Hematopoietic multipotent progenitor cell treated with erythropoietin and hydrocortisone succinate and interleukin-3 and kit ligand, for 6 days (in vitro differentiated cells): Measurements from ENCODE around the gene PRTG.
A peak's percentile ranks its signal among the peaks of the same experiment; 100 is the strongest.
"Not testable (repeated sequence)": the region's sequence is repeated elsewhere in the genome, so short reads cannot be mapped to it uniquely, and the experiment has no call there.

ENCODE experiments used
- DNase-seq: peaks from one replicate; pipeline ENCODE4 v3.0.0-alpha.2; 2015

PRTG gene

DNA sequence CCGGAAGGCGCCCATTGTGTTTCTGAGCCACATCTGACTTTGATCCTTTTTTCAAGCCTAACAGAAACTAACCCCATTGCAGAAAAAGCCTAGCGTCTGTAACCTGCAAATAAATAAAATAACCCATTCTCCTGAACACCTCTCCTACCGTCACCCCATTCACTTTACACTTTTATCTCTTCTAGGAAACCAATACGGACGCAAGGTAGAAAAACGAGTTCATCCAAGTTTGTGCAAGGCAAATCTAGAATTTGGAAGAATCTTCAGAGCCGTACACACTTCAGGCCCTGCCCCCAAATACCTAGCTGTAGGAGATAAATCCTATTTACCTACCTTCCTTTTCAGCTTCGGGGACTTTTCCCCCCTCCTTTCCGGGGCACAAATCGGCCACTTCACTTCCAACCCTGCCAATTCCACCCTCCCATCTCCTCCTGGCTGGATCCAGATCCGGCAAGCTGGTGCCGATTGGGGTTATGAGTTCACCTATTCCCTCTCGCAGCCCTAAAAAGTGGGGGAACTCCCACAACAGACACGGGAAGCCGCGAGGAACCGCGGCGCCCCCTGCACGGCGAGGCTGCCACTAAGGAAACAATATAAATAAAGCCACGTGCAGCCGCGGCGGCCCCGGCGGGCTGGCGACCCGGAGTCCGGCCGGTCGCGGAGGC is 987 bp downstream of the PRTG start:
- no peak for DNase-seq

DNA sequence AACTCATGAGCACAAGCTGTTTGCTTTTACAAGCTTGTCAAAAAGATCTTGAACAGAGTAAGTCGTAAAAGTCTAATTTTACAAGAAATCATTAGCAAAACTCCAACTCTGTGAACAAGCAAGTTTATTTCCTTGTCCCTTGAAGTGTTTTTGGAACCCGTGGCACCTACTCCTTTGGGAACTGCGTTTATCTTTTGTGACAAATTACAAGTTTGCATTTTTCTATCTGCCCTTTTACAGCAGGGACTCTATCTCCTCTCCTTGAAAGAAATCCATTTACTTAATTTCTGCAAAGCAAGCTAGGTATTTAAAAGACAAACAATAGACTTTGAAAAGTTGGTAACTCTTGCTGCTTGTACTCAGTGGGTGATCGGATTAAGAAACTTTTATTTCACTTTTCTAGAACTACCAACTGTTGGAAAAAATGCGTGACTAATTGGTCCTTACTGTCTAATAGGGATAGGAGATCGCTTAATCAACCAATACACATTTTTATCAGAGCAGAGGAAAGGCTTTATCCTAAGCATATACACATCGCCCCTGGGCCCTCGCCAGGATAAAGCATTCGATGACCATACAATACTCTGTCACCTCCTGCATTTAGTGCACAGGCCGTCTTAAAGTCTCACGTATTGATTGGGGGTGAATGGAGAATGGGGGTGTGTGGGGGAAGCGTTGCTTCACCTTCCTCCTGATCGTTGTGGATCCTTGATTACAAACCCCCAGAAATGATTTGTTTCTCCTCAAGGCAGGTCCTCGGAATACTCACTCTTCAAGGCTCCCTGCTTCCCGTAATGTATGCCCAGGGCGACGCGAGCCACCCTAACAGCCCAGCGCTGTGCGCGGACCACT is 1.7 kb downstream of the PRTG start:
- DNase-seq = peak; percentile 16

DNA sequence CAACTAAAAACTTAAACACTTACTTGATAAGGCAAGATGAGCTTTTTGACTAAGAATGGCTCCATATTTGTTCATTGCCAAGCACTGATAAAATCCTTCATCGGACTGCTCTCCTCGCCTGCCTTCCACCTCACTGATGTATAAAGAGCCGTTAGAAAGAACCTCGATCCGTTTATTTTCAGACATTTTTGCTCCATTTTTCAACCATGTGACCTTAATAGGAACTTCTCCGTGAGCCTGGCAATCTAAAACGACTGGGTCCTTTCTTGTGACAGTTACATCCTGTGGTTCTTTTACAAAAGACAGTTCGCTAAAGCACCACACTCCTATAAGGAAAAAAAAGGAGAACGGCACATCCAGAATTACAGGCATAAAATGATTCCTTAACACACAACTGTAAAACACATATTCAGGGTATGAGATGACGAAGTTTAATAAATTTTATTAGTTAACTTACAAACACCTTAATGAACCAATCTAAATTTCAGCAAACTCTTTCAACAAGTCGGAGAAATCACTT is 2.5 kb downstream of the PRTG start:
- DNase-seq = no peak

- DNase-seq = no peak
Measured at GRCh38 chr15:55739641-55740040, 3.3 kb downstream of the PRTG start.

DNA sequence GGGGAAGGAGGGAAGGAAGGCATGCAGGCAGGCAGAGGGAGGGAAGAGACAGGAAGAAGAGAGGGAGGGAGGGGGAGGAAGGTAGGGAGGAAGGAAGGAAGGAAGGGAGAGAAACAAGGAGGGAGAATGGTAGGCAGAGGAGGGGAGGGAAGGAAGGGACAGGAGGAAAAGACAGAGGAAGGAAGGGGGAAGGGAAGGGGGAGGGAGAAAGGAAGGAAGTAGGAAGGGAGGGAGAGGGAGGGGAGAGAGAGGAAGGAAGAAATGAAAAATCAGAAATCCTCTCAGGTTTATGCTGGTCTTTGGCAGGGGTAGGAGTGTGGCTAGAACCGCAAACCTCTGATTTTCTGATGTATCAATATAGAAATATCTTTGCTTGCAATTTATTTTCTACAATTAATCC is 4.2 kb downstream of the PRTG start:
- no peak for DNase-seq

- DNase-seq = no peak
Measured at GRCh38 chr15:55737373-55737772, 5.6 kb downstream of the PRTG start.

- DNase-seq = no peak
Measured at GRCh38 chr15:55736756-55737155, 6.2 kb downstream of the PRTG start.

GRCh38 chr15:55734641-55735040 is 8.3 kb downstream of the PRTG start:
- no peak for DNase-seq

- DNase-seq = not testable (repeated sequence)
Measured at GRCh38 chr15:55733461-55733860, 9.5 kb downstream of the PRTG start.

DNA sequence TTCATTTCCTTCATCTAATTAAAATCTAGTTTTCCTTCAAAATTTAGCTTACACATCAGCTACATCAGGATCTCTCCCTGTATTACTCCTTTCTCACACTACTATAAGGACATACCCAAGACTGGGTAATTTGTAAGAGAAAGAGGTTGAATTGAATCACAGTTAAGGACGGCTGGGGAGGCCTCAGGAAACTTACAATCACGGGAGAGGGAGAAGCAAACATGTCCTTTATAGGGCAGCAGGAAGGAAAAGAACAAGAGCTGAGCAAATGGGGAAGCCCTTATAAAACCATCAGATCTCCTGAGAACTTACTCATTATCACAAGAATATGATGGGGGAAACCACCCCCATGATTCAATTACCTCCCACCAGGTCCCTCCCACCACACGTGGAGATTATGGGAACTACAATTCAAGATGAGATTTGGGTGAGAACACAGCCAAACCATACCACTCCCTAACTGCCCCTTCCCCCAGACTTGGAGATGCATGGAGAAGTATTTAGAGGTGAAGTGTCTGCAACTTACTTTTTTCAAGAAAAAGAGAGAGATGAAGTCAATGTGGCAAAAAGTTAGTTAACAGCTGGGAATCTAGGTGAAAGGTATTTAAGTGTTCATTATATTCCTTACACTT is 21.3 kb downstream of the PRTG start:
- DNase-seq = no peak

GRCh38 chr15:55715355-55716076 is 27.4 kb downstream of the PRTG start:
- no peak for DNase-seq

- no peak for DNase-seq
Measured at GRCh38 chr15:55714064-55714463, 28.9 kb downstream of the PRTG start.

GRCh38 chr15:55712363-55712762 is 30.6 kb downstream of the PRTG start:
- DNase-seq = no peak

- DNase-seq = no peak
Measured at GRCh38 chr15:55710286-55710685, 32.7 kb downstream of the PRTG start.

- no peak for DNase-seq
Measured at GRCh38 chr15:55709458-55709857, 33.5 kb downstream of the PRTG start.

DNA sequence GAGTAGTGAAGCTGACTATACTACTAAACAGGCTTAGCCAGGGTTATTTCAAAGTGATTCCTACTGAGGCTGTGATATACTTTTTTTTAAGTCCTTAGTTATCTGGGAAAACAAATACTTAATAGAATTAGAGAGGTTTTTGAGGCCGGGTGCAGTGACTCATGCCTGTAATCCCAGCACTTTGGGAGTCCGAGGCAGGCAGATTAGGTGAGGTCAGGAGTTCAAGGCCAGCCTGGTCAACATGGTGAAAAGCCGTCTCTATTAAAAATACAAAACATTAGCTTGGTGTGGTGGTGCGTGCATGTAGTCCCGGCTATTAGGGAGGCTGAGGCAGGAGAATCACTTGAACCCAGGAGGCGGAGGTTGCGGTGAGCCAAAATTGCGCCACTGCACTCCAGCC is 34.2 kb downstream of the PRTG start:
- no peak for DNase-seq

DNA sequence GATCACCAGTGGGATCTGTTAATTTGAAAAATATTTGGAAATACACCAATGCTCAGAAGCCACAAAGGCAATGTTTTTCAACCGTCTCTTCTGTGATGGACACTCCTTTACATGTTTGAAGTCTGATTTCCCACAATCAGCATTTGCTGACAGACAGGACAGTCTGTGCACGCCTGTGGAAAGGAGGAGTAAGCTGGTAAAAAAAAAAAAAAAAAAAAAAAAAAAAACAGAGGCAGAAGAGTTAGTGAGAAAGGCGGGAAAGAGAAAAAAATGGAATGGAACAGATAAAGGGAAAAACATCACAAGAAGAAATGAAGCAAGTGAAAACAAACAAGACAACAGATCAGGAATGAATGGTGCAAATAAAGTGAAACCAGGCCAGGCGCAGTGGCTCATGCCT is 35.0 kb downstream of the PRTG start:
- no peak for DNase-seq

DNA sequence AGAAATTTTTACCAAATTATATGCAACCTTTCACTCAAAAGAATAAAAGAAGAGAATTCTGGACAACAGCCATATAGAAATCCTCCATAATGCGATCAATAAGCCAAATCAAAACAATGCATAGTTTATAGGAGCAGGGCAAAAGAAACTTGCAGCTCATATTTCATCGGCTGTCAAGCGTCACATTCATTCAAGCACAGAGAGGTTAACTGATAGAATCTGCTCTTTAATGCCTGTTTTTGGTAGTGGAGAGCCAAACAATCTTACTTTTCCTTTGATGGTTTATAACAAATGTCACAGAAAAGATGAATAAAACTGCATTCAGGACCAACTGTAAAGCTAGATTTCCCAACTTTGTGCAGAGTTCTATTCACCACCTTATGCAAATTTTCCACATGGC is 35.4 kb downstream of the PRTG start:
- DNase-seq = no peak

DNA sequence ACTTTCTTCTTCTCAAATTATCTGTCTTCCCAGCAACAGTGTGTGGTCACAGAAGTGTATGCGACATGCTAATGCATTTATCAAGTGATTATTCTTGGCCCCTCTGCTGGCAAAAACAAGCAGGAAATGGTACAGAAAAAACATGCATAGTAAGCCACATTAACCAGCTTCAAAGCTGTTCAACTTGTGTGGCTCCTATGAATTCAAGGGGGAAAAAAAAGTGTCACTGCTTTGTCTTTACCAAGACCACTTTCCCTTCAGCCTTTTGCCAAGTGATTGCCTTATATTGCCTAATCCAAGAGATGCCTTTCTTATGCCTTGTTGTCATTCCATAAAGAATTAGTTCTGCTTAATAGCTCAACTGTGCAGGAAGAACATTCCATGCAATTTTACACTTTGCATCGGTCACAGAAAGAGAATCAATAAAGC is 39.1 kb downstream of the PRTG start:
- DNase-seq = no peak

- DNase-seq = no peak
Measured at GRCh38 chr15:55700876-55701275, 42.1 kb downstream of the PRTG start.

DNA sequence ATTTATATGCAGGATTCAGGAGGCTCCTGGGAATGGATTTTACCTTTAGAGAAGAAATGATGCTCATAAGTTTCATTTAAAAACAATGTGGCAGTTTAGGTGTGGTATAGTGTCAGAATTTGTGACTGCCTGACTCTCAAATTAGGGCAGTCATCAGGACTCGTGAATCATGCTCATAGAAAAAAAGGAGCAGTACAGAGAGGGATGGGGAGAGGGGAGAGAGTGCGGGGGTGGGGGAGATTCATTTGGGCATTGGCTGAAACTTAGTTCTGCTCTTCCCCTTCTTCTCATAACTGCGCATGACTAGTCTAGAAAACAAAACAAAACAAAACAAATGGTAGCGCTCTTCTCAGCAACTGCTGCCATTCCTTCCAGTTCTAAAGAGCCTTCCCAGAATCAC is 44.3 kb downstream of the PRTG start:
- no peak for DNase-seq

GRCh38 chr15:55696221-55696620 is 46.7 kb downstream of the PRTG start:
- DNase-seq = no peak

- DNase-seq = no peak
Measured at GRCh38 chr15:55695432-55695831, 47.5 kb downstream of the PRTG start.
